H9 (cell line): ENCODE data around the gene ODR4. TPM values are rescaled to one million over a fixed set of nuclear protein-coding genes. Genes with fewer than 3 reads are reported as not detected.

Experiments
- DNase-seq: peaks from one replicate; pipeline ENCODE4 v3.0.0-alpha.2; 2017
- H2AFZ ChIP-seq: one replicate; pipeline ENCODE4 v1.6.1; 2013; ENCODE audit warnings: mild to moderate bottlenecking, low read length, control low read depth, moderate library complexity
- H2AK5ac ChIP-seq: 2 replicates; pipeline ENCODE4 v1.6.1; 2013; ENCODE audit warnings: low read length, control low read depth, mixed read lengths; ENCODE audit not compliant: insufficient read length
- H2BK120ac ChIP-seq: one replicate; pipeline ENCODE4 v1.6.1; 2013; ENCODE audit warnings: low read depth, mild to moderate bottlenecking, low read length, control low read depth, inconsistent platforms; ENCODE audit not compliant: poor library complexity, severe bottlenecking
- H2BK12ac ChIP-seq: 2 replicates; pipeline ENCODE4 v1.6.1; 2013; ENCODE audit warnings: low read length, control low read depth, mixed read lengths, low read depth; ENCODE audit not compliant: insufficient read length
- H2BK15ac ChIP-seq: 2 replicates; pipeline ENCODE4 v1.6.1; 2013; ENCODE audit warnings: low read depth, low read length, control low read depth
- H2BK20ac ChIP-seq: one replicate; pipeline ENCODE4 v1.6.1; 2013; ENCODE audit warnings: low read depth, mild to moderate bottlenecking, low read length, control low read depth, inconsistent platforms; ENCODE audit not compliant: poor library complexity, severe bottlenecking
- H2BK5ac ChIP-seq: 2 replicates; pipeline ENCODE4 v1.6.1; 2013; ENCODE audit warnings: low read length, control low read depth, mixed read lengths; ENCODE audit not compliant: insufficient read length
- H3K14ac ChIP-seq: 2 replicates; pipeline ENCODE4 v1.6.1; 2013; ENCODE audit warnings: low read length, control low read depth; ENCODE audit not compliant: insufficient read depth
- H3K18ac ChIP-seq: 2 replicates; pipeline ENCODE4 v1.6.1; 2013; ENCODE audit warnings: low read depth, mild to moderate bottlenecking, mixed read lengths, low read length, control low read depth; ENCODE audit not compliant: insufficient read length
- H3K23ac ChIP-seq: 2 replicates; pipeline ENCODE4 v1.6.1; 2013; ENCODE audit warnings: low read length, control low read depth, mixed read lengths, low read depth; ENCODE audit not compliant: insufficient read length
- H3K23me2 ChIP-seq: 2 replicates; pipeline ENCODE4 v1.6.1; 2013; ENCODE audit warnings: low read depth, mild to moderate bottlenecking, mixed read lengths, low read length, control low read depth; ENCODE audit not compliant: insufficient read length, poor library complexity, severe bottlenecking
- H3K27ac ChIP-seq: 2 replicates; pipeline ENCODE4 v1.5.1; 2013; ENCODE audit warnings: low read length, control low read depth, mixed read lengths, low read depth; ENCODE audit not compliant: insufficient read length
- H3K27me3 ChIP-seq: 2 replicates; pipeline ENCODE4 v1.6.1; 2013; ENCODE audit warnings: low read length, control low read depth, inconsistent platforms; ENCODE audit not compliant: insufficient read depth
- H3K4ac ChIP-seq: 2 replicates; pipeline ENCODE4 v1.6.1; 2013; ENCODE audit warnings: low read depth, mild to moderate bottlenecking, control low read depth, inconsistent platforms, low read length, moderate library complexity
- H3K4me1 ChIP-seq: 2 replicates; pipeline ENCODE4 v1.6.1; 2013; ENCODE audit warnings: low read length, control low read depth, inconsistent platforms; ENCODE audit not compliant: insufficient read depth
- H3K4me2 ChIP-seq: 2 replicates; pipeline ENCODE4 v1.6.1; 2013; ENCODE audit warnings: low read length, control low read depth, mixed read lengths; ENCODE audit not compliant: insufficient read length, insufficient read depth
- H3K56ac ChIP-seq: 2 replicates; pipeline ENCODE4 v1.6.1; 2013; ENCODE audit warnings: low read depth, mild to moderate bottlenecking, mixed read lengths, low read length, control low read depth; ENCODE audit not compliant: insufficient read length
- H3K79me1 ChIP-seq: 2 replicates; pipeline ENCODE4 v1.6.1; 2013; ENCODE audit warnings: low read depth, mild to moderate bottlenecking, moderate library complexity, low read length, control low read depth, inconsistent platforms; ENCODE audit not compliant: insufficient read depth, poor library complexity, severe bottlenecking
- H3K79me2 ChIP-seq: 2 replicates; pipeline ENCODE4 v1.6.1; 2013; ENCODE audit warnings: low read length, control low read depth, inconsistent platforms; ENCODE audit not compliant: insufficient read depth
- H3K9ac ChIP-seq: 2 replicates; pipeline ENCODE4 v1.6.1; 2013; ENCODE audit warnings: low read length, control low read depth, mixed read lengths; ENCODE audit not compliant: insufficient read length; ENCODE audit errors: extremely low read depth
- H3K9me3 ChIP-seq: one replicate; pipeline ENCODE4 v1.6.1; 2013; ENCODE audit warnings: low read depth, low read length, inconsistent platforms; ENCODE audit not compliant: control insufficient read depth
- H3T11ph ChIP-seq: one replicate; pipeline ENCODE4 v1.6.1; 2013; ENCODE audit warnings: mild to moderate bottlenecking, low read length, control low read depth, inconsistent platforms
- H4K20me1 ChIP-seq: one replicate; pipeline ENCODE4 v1.6.1; 2013; ENCODE audit not compliant: control insufficient read depth, insufficient read length, insufficient read depth
- H4K5ac ChIP-seq: 2 replicates; pipeline ENCODE4 v1.6.1; 2013; ENCODE audit warnings: low read depth, mild to moderate bottlenecking, mixed read lengths, low read length, control low read depth; ENCODE audit not compliant: insufficient read length
- H4K8ac ChIP-seq: replicated peaks from 2 replicates; pipeline ENCODE4 v1.6.1; 2013; ENCODE audit warnings: low read length, control low read depth, mixed read lengths, low read depth; ENCODE audit not compliant: insufficient read length
- H4K91ac ChIP-seq: 2 replicates; pipeline ENCODE4 v1.6.1; 2013; ENCODE audit warnings: low read depth, mild to moderate bottlenecking, moderate library complexity, mixed read lengths, low read length, control low read depth; ENCODE audit not compliant: insufficient read length
- H3K27ac Mint-ChIP-seq, 3 experiments: 2 replicates in 2 of 3; 3 replicates in 1 of 3; pipeline ENCODE4 v1.8.0; 2020 to 2021; ENCODE audit warnings: mixed read lengths in 3 of 3, mild to moderate bottlenecking in 1 of 3, moderate library complexity in 1 of 3
- H3K27me3 Mint-ChIP-seq: 2 replicates; pipeline ENCODE4 v1.8.0; 2021; ENCODE audit warnings: low read depth, mild to moderate bottlenecking, moderate library complexity, mixed read lengths
- H3K36me3 Mint-ChIP-seq, 3 experiments: 2 replicates in 2 of 3; 3 replicates in 1 of 3; pipeline ENCODE4 v1.8.0; 2020 to 2021; ENCODE audit warnings: low read depth in 3 of 3, mixed read lengths in 3 of 3; ENCODE audit not compliant: insufficient read depth in 1 of 3
- H3K4me1 Mint-ChIP-seq, 2 experiments: 2 replicates each; pipeline ENCODE4 v1.8.0; 2020; ENCODE audit warnings: mixed read lengths in 2 of 2
- H3K4me3 Mint-ChIP-seq, 2 experiments: 2 replicates in 1 of 2; 3 replicates in 1 of 2; pipeline ENCODE4 v1.8.0; 2020 to 2021; ENCODE audit warnings: mild to moderate bottlenecking in 2 of 2, mixed read lengths in 2 of 2, moderate library complexity in 1 of 2
- H3K9me3 Mint-ChIP-seq, 2 experiments: 2 replicates in 1 of 2; 3 replicates in 1 of 2; pipeline ENCODE4 v1.8.0; 2020; ENCODE audit warnings: mild to moderate bottlenecking in 2 of 2, mixed read lengths in 2 of 2, moderate library complexity in 1 of 2
- CTCF ChIP-seq: fragments of 200-600 bp; sonication (generic); conservative IDR thresholded peaks from 3 replicates; pipeline ENCODE4 v1.8.0; 2021; ENCODE audit warnings: antibody characterized with exemption, mild to moderate bottlenecking
- WGBS: extraction: QIAGEN DNeasy Blood & Tissue Kit; methylation state at CpG from one replicate; pipeline ENCODE4 v1.1.7; 2013; ENCODE audit warnings: missing lambda C conversion rate, low lambda C conversion rate, mixed read lengths; ENCODE audit not compliant: insufficient read length; ENCODE audit errors: extremely low coverage; 5-methylcytosine and 5-hydroxymethylcytosine counted together
- total RNA-seq: library from RNA; stranded (reverse); gene quantifications from 2 replicates; pipeline ENCODE4 v1.2.1, GENCODE V29; 2021

The ODR4 gene
- total RNA-seq, 1 experiment from 2014 or later, result 17.1 TPM

GRCh38 chr1:186446152-186446551, 70.5 kb downstream of the ODR4 start:
- Histone ChIP-seq H2BK12ac (no peak overlapping the region), H3K9me3 (no peaks in the 10 kb centered on the region), H3K4me1 (no peaks in the 10 kb centered on the region), H3K79me2 (no peaks in the 10 kb centered on the region), H2BK120ac (no peak overlapping the region), H3K4ac (no peak overlapping the region), H4K20me1 (no peaks in the 10 kb centered on the region), H4K8ac (no peak overlapping the region), H4K91ac (no peak overlapping the region), H2AFZ (no peak overlapping the region), H3K23me2 (no peaks in the 10 kb centered on the region), H3K56ac (no peak overlapping the region), H3K23ac (no peak overlapping the region), H3T11ph (no peak overlapping the region), H2BK5ac (no peak overlapping the region), H2AK5ac (no peak overlapping the region), H3K79me1 (no peaks in the 10 kb centered on the region), H2BK15ac (no peak overlapping the region), H3K9ac (no peak overlapping the region), H3K27me3 (no peaks in the 10 kb centered on the region), H3K4me2 (no peak overlapping the region), H4K5ac (no peak overlapping the region), H2BK20ac (no peak overlapping the region), H3K27ac (no peak overlapping the region), H3K14ac (no peak overlapping the region), H3K18ac (no peak overlapping the region)
- no peak overlapping the region for H3K4me3 Mint-ChIP-seq
- no peaks in the 10 kb centered on the region for H3K27me3 Mint-ChIP-seq
- H3K9me3 Mint-ChIP-seq, result no peaks in the 10 kb centered on the region
- TF ChIP-seq CTCF, result no peak
- no peak overlapping the region for H3K27ac Mint-ChIP-seq
- no CpG with 5 or more reads among the region's 4 CpGs for WGBS
- H3K36me3 Mint-ChIP-seq, result no peaks in the 10 kb centered on the region
- DNase-seq, result no peak
- H3K4me1 Mint-ChIP-seq, result peaks cover 0 to 4% of the 10 kb centered on the region in 2 experiments; a peak in 2 of 4 replicates
